HG03457 (cell line): Measurements from ENCODE around the gene EBI3.
"Not testable (repeated sequence)": the region's sequence is repeated elsewhere in the genome, so short reads cannot be mapped to it uniquely, and the experiment has no call there.

Experiments used
- ATAC-seq: cut with Tn5 transposase; IDR thresholded peaks from one replicate; pipeline ENCODE4 v1.9.1; 2021; ENCODE audit warnings: moderate number of reproducible peaks; ENCODE audit not compliant: unreplicated experiment

EBI3 gene

GRCh38 chr19:4229179-4229931 is at the start of gene EBI3:
EBI3 (plus strand) TSS chr19:4229523; CDS start chr19:4229551, 28 bp downstream.
- no peak for ATAC-seq

- no peak for ATAC-seq
These were observed 48.2 kb upstream of the EBI3 start for GRCh38 chr19:4181053-4181508.

- peak; percentile 57 for ATAC-seq
These were observed 47.1 kb upstream of the EBI3 start, which contains the start of the genes ANKRD24 and SIRT6 for GRCh38 chr19:4182084-4182810. ANKRD24 (plus strand) TSS chr19:4182689; CDS start chr19:4186426, 3,737 bp downstream. SIRT6 (minus strand) TSS chr19:4182563; CDS start chr19:4182539, 24 bp downstream.

GRCh38 chr19:4183967-4184717 is 45.2 kb upstream of the EBI3 start:
- no peak for ATAC-seq

DNA sequence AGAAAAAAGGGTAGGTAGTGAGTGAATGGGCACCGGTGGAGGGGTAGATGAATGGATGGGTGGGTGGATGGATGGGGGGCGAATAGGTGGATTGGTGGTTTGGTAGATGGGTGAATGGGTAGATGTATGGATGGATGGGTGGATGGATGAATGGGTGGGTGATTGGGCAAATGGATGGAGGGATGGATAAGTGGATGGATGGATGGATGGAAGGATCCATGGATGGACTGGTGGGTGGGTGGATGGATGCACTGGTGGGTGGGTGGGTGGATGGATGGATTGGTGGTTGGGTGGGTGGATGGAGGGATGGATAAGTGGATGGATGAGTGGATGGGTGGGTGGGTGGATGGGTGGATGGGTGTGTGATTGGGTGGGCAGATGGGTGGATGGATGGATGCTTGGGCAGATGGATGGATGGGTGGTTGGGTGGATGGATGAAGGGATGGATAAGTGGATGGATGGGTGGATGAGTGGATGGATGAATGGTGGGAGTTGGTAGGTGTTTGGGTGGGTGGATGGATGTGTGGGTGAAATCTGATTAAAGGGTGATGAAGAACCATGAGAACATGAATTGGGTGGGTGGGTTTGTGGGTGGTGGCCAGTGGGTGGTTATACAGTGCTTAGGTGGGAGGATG is 44.5 kb upstream of the EBI3 start:
- ATAC-seq, result no peak

DNA sequence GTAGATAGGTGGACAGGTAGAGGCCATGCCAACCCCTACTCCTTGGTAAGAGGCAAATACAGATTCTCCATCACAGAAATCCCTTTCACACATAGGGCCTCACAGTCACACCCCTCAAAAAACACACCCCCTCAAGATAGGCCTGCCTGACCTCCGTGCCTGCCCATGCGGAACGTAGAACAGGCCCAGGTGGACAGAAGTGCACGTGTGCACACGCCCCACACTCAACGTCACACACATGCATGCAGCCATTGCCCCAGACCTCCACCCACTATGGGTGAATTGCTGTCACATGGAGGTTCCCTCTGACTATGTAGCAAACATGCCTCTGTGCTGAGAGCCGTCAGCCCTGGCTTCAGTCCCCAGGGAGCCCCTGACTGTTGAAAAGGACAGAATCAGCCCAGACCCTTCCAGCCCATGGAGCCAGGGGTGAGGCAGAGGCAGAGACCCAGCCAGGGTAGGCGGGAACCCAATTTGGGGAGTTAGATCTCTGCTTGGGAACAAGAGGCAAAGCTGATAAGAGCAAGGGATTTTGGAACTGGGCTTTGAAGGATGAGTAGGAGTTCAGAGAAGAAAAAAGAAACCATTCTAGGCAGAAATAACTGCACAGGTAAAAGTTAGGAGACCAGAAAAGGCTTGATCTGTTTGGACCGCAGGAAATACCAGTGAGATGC is 43.8 kb upstream of the EBI3 start:
- no peak for ATAC-seq

DNA sequence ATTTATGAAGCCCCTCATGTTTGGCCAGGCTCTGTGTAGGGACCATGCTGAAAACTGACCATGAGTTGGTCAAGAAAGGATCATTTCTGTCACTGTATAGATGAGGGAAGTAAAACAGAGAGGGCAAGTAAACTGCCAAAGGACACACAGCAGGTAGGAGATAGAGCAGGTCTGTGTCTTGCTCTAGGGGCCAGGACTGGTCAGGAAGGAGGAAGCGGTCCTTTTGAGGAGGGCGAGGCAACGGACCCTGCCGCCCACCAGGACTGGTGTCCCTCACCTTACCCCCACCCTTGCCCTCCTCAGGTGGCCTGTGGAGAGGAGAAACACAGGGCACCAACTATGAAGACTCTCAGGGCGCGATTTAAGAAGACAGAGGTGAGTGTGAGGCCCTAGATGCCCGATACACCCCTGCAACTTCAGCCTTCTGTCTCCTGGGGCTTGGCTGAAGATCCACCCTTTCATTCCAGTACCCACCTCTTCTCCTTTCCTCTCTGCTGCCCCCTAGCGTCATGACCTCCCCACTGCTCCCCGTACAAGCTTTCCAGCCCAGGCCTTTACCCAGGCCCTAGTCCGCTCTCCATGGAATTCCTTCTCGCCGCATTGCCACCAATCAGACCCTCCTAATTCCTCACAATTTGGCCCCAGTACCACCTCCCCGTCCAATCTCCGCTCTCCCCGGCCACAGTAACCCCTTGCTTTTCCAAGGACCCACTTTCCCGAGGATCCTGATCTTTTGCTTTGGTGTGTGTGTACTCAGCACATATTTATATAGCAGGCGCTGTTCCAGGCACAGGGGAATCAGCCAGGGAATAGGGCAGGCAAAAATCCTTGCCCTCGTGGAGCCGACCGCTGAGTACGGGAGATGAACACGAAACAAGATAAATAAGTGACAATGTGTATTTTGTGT is 43.0 kb upstream of the EBI3 start:
- no peak for ATAC-seq

GRCh38 chr19:4187313-4188122 is 41.8 kb upstream of the EBI3 start:
- ATAC-seq, result no peak

DNA sequence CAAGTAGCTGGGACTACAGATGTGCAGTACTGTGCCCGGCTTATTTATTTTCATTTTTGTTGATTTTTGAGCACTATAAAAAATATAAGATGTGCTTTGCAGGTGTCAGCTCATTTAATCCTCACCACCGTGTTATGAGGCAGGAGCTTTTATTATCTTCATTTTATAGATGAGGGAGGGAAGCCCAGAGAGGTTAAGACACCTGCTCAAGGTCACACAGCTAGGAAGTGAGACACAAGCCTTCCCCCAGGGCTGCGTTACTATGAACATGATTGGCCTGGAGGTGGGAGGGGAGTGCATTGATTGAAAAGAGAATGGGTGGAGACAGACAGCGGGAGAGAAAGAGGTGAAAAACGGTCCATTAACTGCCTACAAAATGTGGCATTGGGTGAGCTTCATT is 39.7 kb upstream of the EBI3 start:
- no peak for ATAC-seq

DNA sequence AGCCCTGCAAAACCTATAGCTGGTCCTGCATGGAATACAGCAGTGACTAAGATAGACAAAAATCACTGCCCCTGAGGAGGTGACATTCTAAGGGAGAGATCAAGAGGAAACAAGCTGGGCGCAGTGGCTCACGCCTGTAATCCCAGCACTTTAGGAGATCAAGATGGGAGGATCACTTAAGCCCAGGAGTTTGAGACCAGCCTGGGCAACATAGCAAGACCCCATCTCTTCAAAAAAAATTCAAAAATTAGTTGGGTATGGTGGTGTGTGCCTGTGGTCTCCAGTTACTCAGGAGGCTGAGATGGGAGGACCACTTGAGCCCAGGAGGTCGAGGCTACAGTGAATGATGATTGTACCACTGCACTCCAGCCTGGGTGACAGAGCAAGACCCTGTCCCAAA is 36.8 kb upstream of the EBI3 start:
- ATAC-seq, result not testable (repeated sequence)

GRCh38 chr19:4194353-4194752 is 35.0 kb upstream of the EBI3 start:
- ATAC-seq, result no peak

DNA sequence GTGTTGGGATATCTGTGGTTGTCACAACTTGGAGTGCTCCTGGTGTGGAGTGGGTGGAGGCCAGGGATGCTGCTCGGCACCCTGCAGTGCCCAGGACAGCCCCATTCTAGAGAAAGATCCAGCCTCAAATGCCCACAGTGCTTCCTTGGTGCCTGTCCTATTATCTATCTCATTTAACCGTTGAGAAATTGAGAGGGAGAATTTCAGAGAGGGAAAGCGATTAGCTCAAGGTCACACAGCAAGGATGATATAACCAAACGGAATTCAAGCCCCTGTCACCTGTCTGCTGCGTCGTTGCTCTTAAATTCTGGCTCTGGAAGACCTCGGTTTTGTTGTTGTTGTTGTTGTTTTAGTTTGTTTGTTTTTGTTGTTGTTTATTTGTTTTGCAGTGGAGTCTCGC is 33.3 kb upstream of the EBI3 start:
- no peak for ATAC-seq

DNA sequence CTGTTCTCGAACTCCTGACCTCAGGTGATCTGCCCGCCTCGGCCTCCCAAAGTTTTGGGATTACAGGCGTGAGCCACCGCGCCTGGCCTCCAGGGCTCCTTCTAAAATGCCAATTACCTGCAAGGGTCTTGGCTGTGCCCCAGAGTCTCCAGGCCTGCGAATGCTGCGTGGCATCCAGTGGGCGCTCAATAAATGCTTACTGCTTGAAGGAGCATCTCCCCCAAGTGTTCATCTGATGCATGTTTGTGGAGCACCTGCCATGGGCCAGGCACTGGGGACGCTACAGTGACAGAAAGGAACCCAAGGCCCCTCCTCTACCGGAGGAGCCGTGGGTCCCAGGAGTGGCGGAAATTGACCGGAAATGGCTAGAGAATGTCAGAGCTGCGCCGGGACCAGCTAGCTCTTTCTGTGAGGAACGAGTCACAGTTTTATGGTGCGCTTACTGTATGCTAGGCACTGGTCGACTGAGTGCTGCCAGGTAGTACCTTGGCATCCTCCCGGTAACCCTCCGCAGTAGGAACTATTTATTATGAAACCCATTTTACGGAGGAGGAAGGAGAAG is 32.7 kb upstream of the EBI3 start:
- ATAC-seq, result no peak

GRCh38 chr19:4197228-4197624 is 32.1 kb upstream of the EBI3 start:
- ATAC-seq, result no peak

GRCh38 chr19:4197625-4198466 is 31.5 kb upstream of the EBI3 start:
- no peak for ATAC-seq

- ATAC-seq, result no peak
These were observed 30.7 kb upstream of the EBI3 start for GRCh38 chr19:4198467-4199126.
